H1 (cell line): ENCODE results near the gene C9.

ENCODE experiments used
- CHD1 ChIP-seq: IDR thresholded peaks from 2 replicates; pipeline ENCODE4 v1.6.1; 2012; ENCODE audit warnings: low read depth, low read length, improper control_type of control experiment
- EZH2 ChIP-seq: fragments of 200-600 bp; sonication (generic); IDR thresholded peaks from 2 replicates; pipeline ENCODE4 v1.7.1; 2012; ENCODE audit warnings: low read depth, mild to moderate bottlenecking, moderate library complexity, low read length, inconsistent platforms; ENCODE audit not compliant: severe bottlenecking
- SIN3A ChIP-seq, 2 experiments: IDR thresholded peaks in 1 of 2; conservative IDR thresholded peaks in 1 of 2; 2 replicates each; pipeline ENCODE4 v1.6.1; 2011 to 2012; ENCODE audit warnings: low read length in 2 of 2, improper control_type of control experiment in 1 of 2, low read depth in 1 of 2, mild to moderate bottlenecking in 1 of 2
- SP4 ChIP-seq: IDR thresholded peaks from 2 replicates; pipeline ENCODE4 v1.6.1; 2012; ENCODE audit warnings: low read length, inconsistent platforms
- TAF1 ChIP-seq: IDR thresholded peaks from 2 replicates; pipeline ENCODE4 v1.6.1; 2011; ENCODE audit warnings: mild to moderate bottlenecking, low read depth, low read length
- TF ChIP-seq, protein P1 (sequence below), 3 experiments: IDR thresholded peaks; 1 replicate in 2 of 3; 2 replicates in 1 of 3; pipeline versions ENCODE4 v1.5.1 to v1.6.1; 2011; ENCODE audit warnings: low read length in 3 of 3, mild to moderate bottlenecking in 3 of 3, inconsistent platforms in 2 of 3, low read depth in 1 of 3, moderate library complexity in 1 of 3; ENCODE audit not compliant: insufficient read depth in 1 of 3; ENCODE audit errors: control extremely low read depth in 1 of 3

DNA sequence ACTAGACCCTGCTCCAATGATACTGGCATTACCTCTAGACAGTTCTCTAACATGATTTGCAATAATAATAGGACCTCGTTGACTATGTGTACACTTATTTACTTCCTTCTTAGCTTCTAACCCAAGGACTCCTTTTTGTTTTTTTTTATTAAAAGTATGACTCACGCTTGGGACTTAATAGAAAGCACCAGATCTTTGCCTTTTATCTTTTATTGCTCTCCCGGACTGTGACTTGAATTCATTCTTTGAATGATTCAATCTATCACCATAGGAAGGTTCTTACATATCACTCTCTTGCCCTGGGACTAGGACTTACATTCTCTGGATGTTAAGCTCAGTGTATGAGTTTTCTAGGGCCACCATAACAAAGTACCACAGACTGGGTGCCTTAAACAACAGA lies 9.0 kb downstream of the C9 start:
- TF ChIP-seq CHD1 (no peak), EZH2 (no peak), SIN3A (conservative IDR thresholded peaks at IDR 0.05 in 1 of 2, IDR thresholded peaks at IDR 0.05 in 1 of 2; ENCODE audit: low read depth in 1 of 2, low read length in 2 of 2) (no peak), TAF1 (no peak), SP4 (no peak)
- TF ChIP-seq, protein P1, sequence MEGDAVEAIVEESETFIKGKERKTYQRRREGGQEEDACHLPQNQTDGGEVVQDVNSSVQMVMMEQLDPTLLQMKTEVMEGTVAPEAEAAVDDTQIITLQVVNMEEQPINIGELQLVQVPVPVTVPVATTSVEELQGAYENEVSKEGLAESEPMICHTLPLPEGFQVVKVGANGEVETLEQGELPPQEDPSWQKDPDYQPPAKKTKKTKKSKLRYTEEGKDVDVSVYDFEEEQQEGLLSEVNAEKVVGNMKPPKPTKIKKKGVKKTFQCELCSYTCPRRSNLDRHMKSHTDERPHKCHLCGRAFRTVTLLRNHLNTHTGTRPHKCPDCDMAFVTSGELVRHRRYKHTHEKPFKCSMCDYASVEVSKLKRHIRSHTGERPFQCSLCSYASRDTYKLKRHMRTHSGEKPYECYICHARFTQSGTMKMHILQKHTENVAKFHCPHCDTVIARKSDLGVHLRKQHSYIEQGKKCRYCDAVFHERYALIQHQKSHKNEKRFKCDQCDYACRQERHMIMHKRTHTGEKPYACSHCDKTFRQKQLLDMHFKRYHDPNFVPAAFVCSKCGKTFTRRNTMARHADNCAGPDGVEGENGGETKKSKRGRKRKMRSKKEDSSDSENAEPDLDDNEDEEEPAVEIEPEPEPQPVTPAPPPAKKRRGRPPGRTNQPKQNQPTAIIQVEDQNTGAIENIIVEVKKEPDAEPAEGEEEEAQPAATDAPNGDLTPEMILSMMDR (IDR thresholded peaks at IDR 0.05; ENCODE audit: control extremely low read depth in 1 of 3, insufficient read depth in 1 of 3, low read depth in 1 of 3, low read length in 3 of 3) = no peak
